ENCODE results near the gene RRP9.

DNA sequence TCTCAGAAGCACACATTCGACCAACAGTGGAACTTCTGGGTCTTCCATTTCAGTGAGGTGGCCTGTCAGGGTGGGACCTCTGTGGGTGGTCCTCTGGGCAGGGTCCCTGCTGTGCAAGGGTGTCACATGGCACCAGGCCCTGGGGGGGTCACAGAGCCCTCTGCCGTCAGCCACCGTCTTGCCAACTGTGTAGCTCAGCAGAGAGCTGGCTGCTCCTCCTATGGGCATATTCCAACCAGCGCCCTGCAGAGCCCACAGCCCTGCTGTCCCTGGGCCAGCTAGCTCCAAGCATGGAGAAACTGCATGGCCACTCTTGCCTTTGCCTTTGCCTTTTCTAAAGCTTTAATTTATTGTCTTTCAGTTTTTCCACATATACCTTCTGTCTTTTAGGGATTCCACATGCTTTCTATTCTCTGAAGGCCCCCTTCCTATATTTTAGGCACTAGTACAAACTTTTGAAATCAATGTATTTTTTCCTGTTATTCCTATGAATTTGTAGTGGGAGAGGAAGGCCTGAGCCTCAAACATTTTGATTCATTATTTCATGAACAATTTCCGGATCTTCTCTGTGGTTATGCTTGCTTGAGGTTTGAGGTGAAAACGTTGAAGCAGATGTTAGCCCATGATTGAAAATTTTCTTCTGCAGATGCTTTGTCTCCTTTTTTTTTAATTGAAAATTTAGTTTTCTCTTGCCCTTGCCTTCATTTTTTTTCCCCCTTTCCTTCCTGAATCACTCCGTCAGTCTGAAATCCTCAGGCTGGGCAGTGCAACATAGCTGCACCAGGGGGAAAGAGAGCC lies 50.3 kb downstream of the RRP9 start:
- TF ChIP-seq, protein P1, sequence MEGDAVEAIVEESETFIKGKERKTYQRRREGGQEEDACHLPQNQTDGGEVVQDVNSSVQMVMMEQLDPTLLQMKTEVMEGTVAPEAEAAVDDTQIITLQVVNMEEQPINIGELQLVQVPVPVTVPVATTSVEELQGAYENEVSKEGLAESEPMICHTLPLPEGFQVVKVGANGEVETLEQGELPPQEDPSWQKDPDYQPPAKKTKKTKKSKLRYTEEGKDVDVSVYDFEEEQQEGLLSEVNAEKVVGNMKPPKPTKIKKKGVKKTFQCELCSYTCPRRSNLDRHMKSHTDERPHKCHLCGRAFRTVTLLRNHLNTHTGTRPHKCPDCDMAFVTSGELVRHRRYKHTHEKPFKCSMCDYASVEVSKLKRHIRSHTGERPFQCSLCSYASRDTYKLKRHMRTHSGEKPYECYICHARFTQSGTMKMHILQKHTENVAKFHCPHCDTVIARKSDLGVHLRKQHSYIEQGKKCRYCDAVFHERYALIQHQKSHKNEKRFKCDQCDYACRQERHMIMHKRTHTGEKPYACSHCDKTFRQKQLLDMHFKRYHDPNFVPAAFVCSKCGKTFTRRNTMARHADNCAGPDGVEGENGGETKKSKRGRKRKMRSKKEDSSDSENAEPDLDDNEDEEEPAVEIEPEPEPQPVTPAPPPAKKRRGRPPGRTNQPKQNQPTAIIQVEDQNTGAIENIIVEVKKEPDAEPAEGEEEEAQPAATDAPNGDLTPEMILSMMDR (IDR thresholded peaks at IDR 0.05), result no peak
- no peak for TF ChIP-seq POLR2A (IDR thresholded peaks at IDR 0.05)
- no peak for TF ChIP-seq EP300 (IDR thresholded peaks at IDR 0.05)
